ENCODE results near the gene FAM107A. TPM values are rescaled to one million over a fixed set of nuclear protein-coding genes. Genes with fewer than 3 reads are reported as not detected.

The FAM107A gene
- total RNA-seq, 1 experiment from 2014 or later = not detected

GRCh38 chr3:58559586-58559985 lies 17.6 kb downstream of the FAM107A start:
- H4K20me1 ChIP-seq (ENCODE audit: insufficient read depth) = no peaks in the 10 kb centered on the region
- H3K27me3 ChIP-seq (ENCODE audit: insufficient read depth, low read length) = no peaks in the 10 kb centered on the region
- CTCF ChIA-PET = interaction anchor here (0.7 to 2.5 kb wide), 2 partner anchors 9 to 56 kb away, joined by 3 to 10 read pairs; no protein-coding TSS in a partner anchor
- ATAC-seq (no peak), DNase-seq (ENCODE audit: low read depth, low spot score) (no peak)
- no peak for TF ChIP-seq EZH2phosphoT487 (IDR thresholded peaks at IDR 0.05; ENCODE audit: borderline replicate concordance)
- TF ChIP-seq EGR1 (IDR thresholded peaks at IDR 0.05; ENCODE audit: low read depth) = no peak
- TF ChIP-seq ZFX (IDR thresholded peaks at IDR 0.05) = no peak
- TF ChIP-seq EZH2 (IDR thresholded peaks at IDR 0.05) = no peak
- no peak for TF ChIP-seq SP1 (IDR thresholded peaks at IDR 0.05; ENCODE audit: low read depth)
- TF ChIP-seq FOSL1 (IDR thresholded peaks at IDR 0.05; ENCODE audit: low read depth) = no peak
- TF ChIP-seq JUND (IDR thresholded peaks at IDR 0.05) = no peak
- TF ChIP-seq CBX3 (IDR thresholded peaks at IDR 0.05; ENCODE audit: low read depth) = no peak
- no peak for TF ChIP-seq YY1 (IDR thresholded peaks at IDR 0.05; ENCODE audit: extremely low read depth, insufficient replicate concordance, low read depth, low read length)
- no peak for TF ChIP-seq ZNF274 (IDR thresholded peaks at IDR 0.05; ENCODE audit: low read depth, low read length)
- TF ChIP-seq ATF3 (IDR thresholded peaks at IDR 0.05) = no peak
- TF ChIP-seq RAD21 (IDR thresholded peaks at IDR 0.05; ENCODE audit: low read depth) = no peak
- no peaks in the 10 kb centered on the region for H3K9me3 ChIP-seq (ENCODE audit: control insufficient read depth in 1 of 2, insufficient read depth in 1 of 2, low read depth in 1 of 2, low read length in 2 of 2)
- H3K4me1 ChIP-seq (ENCODE audit: control insufficient read depth in 1 of 2, insufficient read depth in 2 of 2, low read length in 2 of 2) = peaks cover 0 to 21% of the 10 kb centered on the region in 2 experiments; a peak in 3 of 4 replicates
- H3K4me2 ChIP-seq (ENCODE audit: low read length) = no peak overlapping the region
- no peak overlapping the region for H2AFZ ChIP-seq (ENCODE audit: low read depth, low read length, poor library complexity, severe bottlenecking)
- POLR2A ChIA-PET = no interaction called here
- intact Hi-C loops (cut with micrococcal nuclease) = no loop called here
- no peaks in the 10 kb centered on the region for H3K36me3 ChIP-seq (ENCODE audit: control insufficient read depth in 1 of 2, insufficient read depth in 2 of 2, low read length in 2 of 2)
- BruUV-seq (replicated peaks) = no TSS peak
- RAD21 ChIA-PET (ENCODE audit: low non-redundant PET in 1 of 2, low total read pairs in 2 of 2, uncharacterized antibody in 2 of 2, unreplicated experiment in 2 of 2) = no interaction called here
- H3K79me2 ChIP-seq (ENCODE audit: insufficient read depth, low read length) = no peaks in the 10 kb centered on the region
- H3K9me2 ChIP-seq (ENCODE audit: insufficient read depth) = no peaks in the 10 kb centered on the region
- H3K27ac ChIP-seq (ENCODE audit: low read depth, low read length) = no peak overlapping the region
- no peak overlapping the region for H3K4me3 ChIP-seq (replicated peaks in 1 of 2; ENCODE audit: low read depth in 1 of 2, low read length in 2 of 2)
- no peak overlapping the region for H3K9ac ChIP-seq (ENCODE audit: low read length)

- Histone ChIP-seq H3K9ac (ENCODE audit: low read length) (no peak overlapping the region), H3K4me2 (ENCODE audit: low read length) (no peak overlapping the region), H3K9me2 (ENCODE audit: insufficient read depth) (no peaks in the 10 kb centered on the region), H3K79me2 (ENCODE audit: insufficient read depth, low read length) (no peaks in the 10 kb centered on the region), H4K20me1 (ENCODE audit: insufficient read depth) (no peaks in the 10 kb centered on the region), H3K4me1 (ENCODE audit: control insufficient read depth in 1 of 2, insufficient read depth in 2 of 2, low read length in 2 of 2) (peaks cover 0 to 6% of the 10 kb centered on the region in 2 experiments; a peak in 2 of 4 replicates), H3K9me3 (ENCODE audit: control insufficient read depth in 1 of 2, insufficient read depth in 1 of 2, low read depth in 1 of 2, low read length in 2 of 2) (no peaks in the 10 kb centered on the region), H3K27ac (ENCODE audit: low read depth, low read length) (no peak overlapping the region), H3K27me3 (ENCODE audit: insufficient read depth, low read length) (no peaks in the 10 kb centered on the region), H3K36me3 (ENCODE audit: control insufficient read depth in 1 of 2, insufficient read depth in 2 of 2, low read length in 2 of 2) (no peaks in the 10 kb centered on the region), H3K4me3 (replicated peaks in 1 of 2; ENCODE audit: low read depth in 1 of 2, low read length in 2 of 2) (no peak overlapping the region), H2AFZ (ENCODE audit: low read depth, low read length, poor library complexity, severe bottlenecking) (no peak overlapping the region)
- ChIA-PET RAD21 (ENCODE audit: low non-redundant PET in 1 of 2, low total read pairs in 2 of 2, uncharacterized antibody in 2 of 2, unreplicated experiment in 2 of 2) (no interaction called here), POLR2A (no interaction called here), CTCF (interaction anchor here (0.7 to 1.4 kb wide), 2 partner anchors 11 to 73 kb away, joined by 3 to 5 read pairs; no protein-coding TSS in a partner anchor)
- intact Hi-C loops (cut with micrococcal nuclease) = no loop called here
- ATAC-seq (no peak), DNase-seq (ENCODE audit: low read depth, low spot score) (no peak)
- no TSS peak for BruUV-seq (replicated peaks)
- TF ChIP-seq POLR2AphosphoS5 (IDR thresholded peaks at IDR 0.05; ENCODE audit: low read depth, low read length) = no peak
- no peak for TF ChIP-seq TCF7L2 (IDR thresholded peaks at IDR 0.05; ENCODE audit: borderline replicate concordance, extremely low read depth, insufficient read depth, insufficient read length)
- no peak for TF ChIP-seq CBX3 (IDR thresholded peaks at IDR 0.05; ENCODE audit: low read depth)
- TF ChIP-seq MAX (IDR thresholded peaks at IDR 0.05) = no peak
- TF ChIP-seq SP1 (IDR thresholded peaks at IDR 0.05; ENCODE audit: low read depth) = no peak
- no peak for TF ChIP-seq ZBTB33 (IDR thresholded peaks at IDR 0.05; ENCODE audit: extremely low read depth, insufficient replicate concordance, low read length)
- no peak for TF ChIP-seq ATF3 (IDR thresholded peaks at IDR 0.05)
- TF ChIP-seq SRF (IDR thresholded peaks at IDR 0.05; ENCODE audit: low read depth) = no peak
- no peak for TF ChIP-seq JUND (IDR thresholded peaks at IDR 0.05)
- no peak for TF ChIP-seq FOSL1 (IDR thresholded peaks at IDR 0.05; ENCODE audit: low read depth)
Measured at GRCh38 chr3:58557491-58557890, 19.7 kb downstream of the FAM107A start.
